Measurements from ENCODE around the gene NRL.

DNA sequence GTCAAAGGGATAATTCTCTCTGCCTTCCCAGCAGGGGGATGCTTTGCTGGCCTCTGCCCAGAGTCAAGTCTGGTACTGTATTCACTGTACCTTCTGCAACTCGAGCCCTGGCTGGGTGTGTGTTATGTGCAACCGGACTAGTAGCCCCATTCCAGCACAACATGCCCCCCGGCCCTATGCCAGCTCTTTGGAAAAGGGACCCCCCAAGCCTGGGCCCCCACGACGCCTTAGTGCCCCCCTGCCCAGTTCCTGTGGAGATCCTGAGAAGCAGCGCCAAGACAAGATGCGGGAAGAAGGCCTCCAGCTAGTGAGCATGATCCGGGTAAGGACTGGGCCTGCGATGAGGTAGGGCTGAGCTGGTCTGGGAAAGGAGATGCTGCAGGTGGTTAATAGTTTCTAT is 35.8 kb upstream of the NRL start:
- no peak for TF ChIP-seq POLR2AphosphoS5 (IDR thresholded peaks at IDR 0.05; ENCODE audit: insufficient read depth, low read depth, low read length)
- TF ChIP-seq, protein P1, sequence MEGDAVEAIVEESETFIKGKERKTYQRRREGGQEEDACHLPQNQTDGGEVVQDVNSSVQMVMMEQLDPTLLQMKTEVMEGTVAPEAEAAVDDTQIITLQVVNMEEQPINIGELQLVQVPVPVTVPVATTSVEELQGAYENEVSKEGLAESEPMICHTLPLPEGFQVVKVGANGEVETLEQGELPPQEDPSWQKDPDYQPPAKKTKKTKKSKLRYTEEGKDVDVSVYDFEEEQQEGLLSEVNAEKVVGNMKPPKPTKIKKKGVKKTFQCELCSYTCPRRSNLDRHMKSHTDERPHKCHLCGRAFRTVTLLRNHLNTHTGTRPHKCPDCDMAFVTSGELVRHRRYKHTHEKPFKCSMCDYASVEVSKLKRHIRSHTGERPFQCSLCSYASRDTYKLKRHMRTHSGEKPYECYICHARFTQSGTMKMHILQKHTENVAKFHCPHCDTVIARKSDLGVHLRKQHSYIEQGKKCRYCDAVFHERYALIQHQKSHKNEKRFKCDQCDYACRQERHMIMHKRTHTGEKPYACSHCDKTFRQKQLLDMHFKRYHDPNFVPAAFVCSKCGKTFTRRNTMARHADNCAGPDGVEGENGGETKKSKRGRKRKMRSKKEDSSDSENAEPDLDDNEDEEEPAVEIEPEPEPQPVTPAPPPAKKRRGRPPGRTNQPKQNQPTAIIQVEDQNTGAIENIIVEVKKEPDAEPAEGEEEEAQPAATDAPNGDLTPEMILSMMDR (IDR thresholded peaks at IDR 0.05; ENCODE audit: extremely low read depth in 1 of 2, insufficient read depth in 1 of 2, low read depth in 1 of 2, low read length in 2 of 2): no peak
- no peak for TF ChIP-seq POLR2A (IDR thresholded peaks at IDR 0.05; ENCODE audit: low read depth, low read length)

Data from endothelial cell of umbilical vein (primary cell).